GM19463 (cell line): ENCODE results near the gene P4HA2.
"Not testable (repeated sequence)": the region's sequence is repeated elsewhere in the genome, so short reads cannot be mapped to it uniquely, and the experiment has no call there.

Experiments used
- ATAC-seq: cut with Tn5 transposase; IDR thresholded peaks from one replicate; pipeline ENCODE4 v1.9.1; 2021; ENCODE audit warnings: mild to moderate bottlenecking, moderate library complexity; ENCODE audit not compliant: unreplicated experiment

The P4HA2 gene

GRCh38 chr5:132161574-132162326 lies 65.9 kb downstream of the P4HA2 start:
- ATAC-seq = not testable (repeated sequence)

GRCh38 chr5:132156413-132156812 lies 71.2 kb downstream of the P4HA2 start:
- ATAC-seq = no peak

- no peak for ATAC-seq
Observed at GRCh38 chr5:132150565-132150964, 77.1 kb downstream of the P4HA2 start.

GRCh38 chr5:132147663-132148062 lies 80.0 kb downstream of the P4HA2 start:
- no peak for ATAC-seq

GRCh38 chr5:132145326-132145725 lies 82.3 kb downstream of the P4HA2 start:
- not testable (repeated sequence) for ATAC-seq

- no peak for ATAC-seq
Observed at GRCh38 chr5:132143148-132143547, 84.5 kb downstream of the P4HA2 start.

- no peak for ATAC-seq
Observed at GRCh38 chr5:132142459-132142858, 85.2 kb downstream of the P4HA2 start.
